Lung (tissue), 12 donors: ENCODE measurements around the gene NOC2L. TPM values are rescaled to one million over a fixed set of nuclear protein-coding genes. Genes with fewer than 3 reads are reported as not detected.

Experiments
- ATAC-seq: fragments of 200-7000 bp; cut with Tn5 transposase; one replicate; pipeline ENCODE4 v1.9.1; 2020; ENCODE audit warnings: moderate number of reproducible peaks; ENCODE audit not compliant: insufficient read depth, low FRiP score
- DNase-seq, 3 donors: peaks; one replicate each; pipeline ENCODE4 v3.0.0-alpha.2; 2013 to 2017
- H3K27ac ChIP-seq, 2 donors: one replicate each; pipeline ENCODE4 v1.5.1; 2013; ENCODE audit warnings: mild to moderate bottlenecking in 2 of 2, moderate library complexity in 2 of 2, control low read depth in 1 of 2, inconsistent platforms in 1 of 2, low read depth in 1 of 2, low read length in 1 of 2
- H3K27me3 ChIP-seq, 3 donors: one replicate each; pipeline ENCODE4 v1.5.1; 2013; ENCODE audit warnings: low read length in 2 of 3; ENCODE audit not compliant: control insufficient read depth in 3 of 3, insufficient read depth in 3 of 3
- H3K36me3 ChIP-seq, 4 donors: one replicate each; pipeline ENCODE4 v1.5.1; 2013; ENCODE audit warnings: low read length in 4 of 4, mild to moderate bottlenecking in 1 of 4, moderate library complexity in 1 of 4; ENCODE audit not compliant: control insufficient read depth in 4 of 4, insufficient read depth in 4 of 4
- H3K4me1 ChIP-seq, 5 donors: one replicate each; pipeline ENCODE4 v1.5.1; 2013; ENCODE audit warnings: low read length in 5 of 5, mild to moderate bottlenecking in 2 of 5, moderate library complexity in 1 of 5; ENCODE audit not compliant: control insufficient read depth in 5 of 5, insufficient read depth in 5 of 5
- H3K4me3 ChIP-seq: one replicate; pipeline ENCODE4 v1.5.1; 2013; ENCODE audit warnings: mild to moderate bottlenecking, control low read depth, moderate library complexity
- H3K9ac ChIP-seq, 2 donors: one replicate each; pipeline ENCODE4 v1.5.1; 2013; ENCODE audit warnings: low read length in 2 of 2, control low read depth in 1 of 2; ENCODE audit not compliant: insufficient read depth in 1 of 2
- H3K9me3 ChIP-seq, 4 donors: one replicate each; pipeline ENCODE4 v1.5.1; 2013; ENCODE audit warnings: low read length in 3 of 4, mild to moderate bottlenecking in 1 of 4, moderate library complexity in 1 of 4; ENCODE audit not compliant: control insufficient read depth in 4 of 4, insufficient read depth in 3 of 4
- WGBS, 2 donors: extraction: QIAGEN DNeasy Blood & Tissue Kit; methylation state at CpG; one replicate each; pipeline ENCODE4 v1.1.7; 2013; 5-methylcytosine and 5-hydroxymethylcytosine counted together
- polyA plus RNA-seq, 2 donors: library from polyadenylated mRNA; stranded (reverse); fragments of 200-250 nt; gene quantifications; one replicate each; pipeline ENCODE4 v1.2.1, GENCODE V29; 2013
- total RNA-seq, 2 donors: library from RNA; depleted of rRNA in 1 of 2; stranded (reverse); fragments of >200 nt in 1 of 2; gene quantifications; one replicate each; pipeline ENCODE4 v1.2.1, GENCODE V29; 2014 to 2021
- TF ChIP-seq, protein P1 (sequence below): IDR thresholded peaks from 2 replicates; pipeline ENCODE4 v1.5.1; 2012; ENCODE audit warnings: mild to moderate bottlenecking; ENCODE audit errors: control extremely low read depth, extremely low read depth
- donor health status: control.
- donor health status: control.
- donor health status: Bipolar disorder and iron deficiency.
- donor health status: healthy.
- donor health status: DM: yes; HTN: yes; CAD: no.

The NOC2L gene
- total and polyA plus RNA-seq, 4 donors = 39.0 to 86.6 (median 67.7) TPM

GRCh38 chr1:998995-999724 lies 40.1 kb upstream of the NOC2L start:
- peak; percentile 49 to 68 (median 68) for DNase-seq
- Histone ChIP-seq H3K27me3 (peaks cover 0 to 12% (median 0%) of the 10 kb centered on the region in 3 donors), H3K27ac (peak overlapping the region; percentile 78 to 99), H3K9ac (no peak overlapping the region), H3K36me3 (no peaks in the 10 kb centered on the region), H3K4me1 (peaks cover 0 to 16% (median 7%) of the 10 kb centered on the region in 5 donors), H3K4me3 (peak overlapping the region; percentile 47), H3K9me3 (no peaks in the 10 kb centered on the region)
- 0% methylated on average over 70 to 86 of the region's 86 CpGs for whole genome bisulfite sequencing, 2 donors
- ATAC-seq = no peak
- TF ChIP-seq, protein P1, sequence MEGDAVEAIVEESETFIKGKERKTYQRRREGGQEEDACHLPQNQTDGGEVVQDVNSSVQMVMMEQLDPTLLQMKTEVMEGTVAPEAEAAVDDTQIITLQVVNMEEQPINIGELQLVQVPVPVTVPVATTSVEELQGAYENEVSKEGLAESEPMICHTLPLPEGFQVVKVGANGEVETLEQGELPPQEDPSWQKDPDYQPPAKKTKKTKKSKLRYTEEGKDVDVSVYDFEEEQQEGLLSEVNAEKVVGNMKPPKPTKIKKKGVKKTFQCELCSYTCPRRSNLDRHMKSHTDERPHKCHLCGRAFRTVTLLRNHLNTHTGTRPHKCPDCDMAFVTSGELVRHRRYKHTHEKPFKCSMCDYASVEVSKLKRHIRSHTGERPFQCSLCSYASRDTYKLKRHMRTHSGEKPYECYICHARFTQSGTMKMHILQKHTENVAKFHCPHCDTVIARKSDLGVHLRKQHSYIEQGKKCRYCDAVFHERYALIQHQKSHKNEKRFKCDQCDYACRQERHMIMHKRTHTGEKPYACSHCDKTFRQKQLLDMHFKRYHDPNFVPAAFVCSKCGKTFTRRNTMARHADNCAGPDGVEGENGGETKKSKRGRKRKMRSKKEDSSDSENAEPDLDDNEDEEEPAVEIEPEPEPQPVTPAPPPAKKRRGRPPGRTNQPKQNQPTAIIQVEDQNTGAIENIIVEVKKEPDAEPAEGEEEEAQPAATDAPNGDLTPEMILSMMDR = no peak

DNA sequence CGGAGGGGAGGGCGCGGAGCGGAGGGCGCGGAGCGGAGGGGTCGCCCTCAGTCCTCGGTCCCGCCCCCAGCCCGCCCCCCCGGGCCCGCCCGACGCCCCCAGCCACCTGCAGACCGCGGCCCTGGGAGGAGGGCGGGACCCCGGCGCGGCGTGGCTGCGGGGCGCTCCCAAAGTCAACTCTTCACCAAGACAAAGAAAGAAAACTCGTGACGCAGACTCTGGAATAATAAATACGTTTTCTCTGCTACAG lies 39.6 kb upstream of the NOC2L start:
- DNase-seq (peak in 2 of 3 donors; percentile 42 to 45), ATAC-seq (no peak)
- TF ChIP-seq, protein P1 = no peak
- peaks cover 0 to 16% (median 7%) of the 10 kb centered on the region in 5 donors for H3K4me1 ChIP-seq
- no peak overlapping the region for H3K9ac ChIP-seq
- peaks cover 0 to 12% (median 0%) of the 10 kb centered on the region in 3 donors for H3K27me3 ChIP-seq
- H3K4me3 ChIP-seq = peak overlapping the region; percentile 47
- no peaks in the 10 kb centered on the region for H3K9me3 ChIP-seq
- H3K27ac ChIP-seq = peak overlapping the region; percentile 78 to 99
- no peaks in the 10 kb centered on the region for H3K36me3 ChIP-seq
- 0 to 4% methylated on average over 3 to 27 of the region's 27 CpGs for WGBS, 2 donors

DNA sequence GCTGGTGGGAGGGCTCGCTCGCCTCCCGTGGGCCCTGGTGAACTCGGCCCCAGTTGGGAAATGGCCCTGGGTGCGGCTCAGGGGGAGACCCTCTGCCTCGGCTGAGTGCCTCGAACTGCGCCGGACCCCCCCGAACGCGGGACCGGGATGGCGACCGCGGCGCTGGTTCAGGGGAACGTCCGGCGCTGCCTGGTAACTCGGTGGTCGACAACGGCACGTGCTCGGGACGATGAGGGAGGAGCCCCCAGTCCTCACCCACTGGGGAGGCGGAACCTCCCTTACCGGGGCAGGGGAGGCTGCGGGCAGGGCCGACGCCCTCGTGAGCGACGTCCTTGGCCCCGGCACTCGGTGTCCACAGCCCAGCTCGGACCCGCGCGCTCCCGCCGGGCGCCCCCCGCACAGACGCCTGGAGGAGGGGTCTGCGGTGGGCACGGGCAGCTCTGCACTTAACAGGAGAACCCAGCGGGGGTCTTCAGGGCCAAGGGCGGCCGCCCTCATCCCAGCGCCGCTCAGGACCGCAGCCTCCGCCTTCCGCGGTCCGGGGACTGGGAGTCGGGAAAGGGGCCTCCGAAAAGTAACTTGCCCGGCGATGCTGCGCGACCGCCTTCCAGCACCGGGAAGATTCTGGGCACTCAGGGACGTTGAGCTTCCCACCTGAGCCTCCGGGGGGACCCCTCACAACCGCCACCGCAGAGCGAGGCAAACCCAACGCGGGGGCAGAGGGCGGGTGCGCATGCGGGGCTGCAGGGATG lies 39.1 kb upstream of the NOC2L start:
- Histone ChIP-seq H3K4me3 (peak overlapping the region; percentile 5), H3K9ac (no peak overlapping the region), H3K36me3 (no peaks in the 10 kb centered on the region), H3K27me3 (peaks cover 0 to 12% (median 0%) of the 10 kb centered on the region in 3 donors), H3K4me1 (peaks cover 0 to 16% (median 7%) of the 10 kb centered on the region in 5 donors), H3K27ac (no peak overlapping the region), H3K9me3 (no peaks in the 10 kb centered on the region)
- DNase-seq (peak in 2 of 3 donors; percentile 30 to 46), ATAC-seq (no peak)
- TF ChIP-seq, protein P1 = no peak
- WGBS, 2 donors = 14 to 37% methylated on average over 58 to 75 of the region's 75 CpGs
